Glomerular visceral epithelial cell (primary cell): Measurements from ENCODE around the gene TATDN3.
"Not testable (repeated sequence)": the region's sequence is repeated elsewhere in the genome, so short reads cannot be mapped to it uniquely, and the experiment has no call there.

Experiments
- DNase-seq: peaks from one replicate; pipeline ENCODE4 v3.0.0-alpha.2; 2016; ENCODE audit errors: extremely low spot score

TATDN3 gene

GRCh38 chr1:212775241-212775640, 16.5 kb upstream of the TATDN3 start:
- no peak for DNase-seq

GRCh38 chr1:212777151-212777550, 14.5 kb upstream of the TATDN3 start:
- DNase-seq, result no peak

- DNase-seq, result not testable (repeated sequence)
Observed at GRCh38 chr1:212779086-212779485, 12.6 kb upstream of the TATDN3 start.

GRCh38 chr1:212780759-212781158, 10.9 kb upstream of the TATDN3 start:
- no peak for DNase-seq

GRCh38 chr1:212781225-212781624, 10.5 kb upstream of the TATDN3 start:
- no peak for DNase-seq

GRCh38 chr1:212782422-212783154, 9.1 kb upstream of the TATDN3 start:
- DNase-seq, result peak; percentile 31

GRCh38 chr1:212783976-212784375, 7.7 kb upstream of the TATDN3 start:
- no peak for DNase-seq

GRCh38 chr1:212785871-212786270, 5.8 kb upstream of the TATDN3 start:
- no peak for DNase-seq

- DNase-seq, result no peak
Observed at GRCh38 chr1:212791261-212791675, 426 bp upstream of the TATDN3 start.

GRCh38 chr1:212792396-212792908, 758 bp downstream of the TATDN3 start:
- DNase-seq, result no peak

GRCh38 chr1:212794561-212795014, 2.9 kb downstream of the TATDN3 start:
- no peak for DNase-seq

GRCh38 chr1:212797681-212798080, 6.0 kb downstream of the TATDN3 start:
- DNase-seq, result peak; percentile 13

GRCh38 chr1:212805767-212806166, 14.1 kb downstream of the TATDN3 start:
- DNase-seq, result no peak

- no peak for DNase-seq
Observed at GRCh38 chr1:212814537-212815334, 23.0 kb downstream of the TATDN3 start.

- DNase-seq, result no peak
Observed at GRCh38 chr1:212816567-212817278, 25.0 kb downstream of the TATDN3 start.

GRCh38 chr1:212819726-212820125, 28.0 kb downstream of the TATDN3 start:
- DNase-seq, result no peak

- DNase-seq, result no peak
Observed at GRCh38 chr1:212820969-212821368, 29.3 kb downstream of the TATDN3 start.

GRCh38 chr1:212822956-212823355, 31.3 kb downstream of the TATDN3 start:
- no peak for DNase-seq

- DNase-seq, result no peak
Observed at GRCh38 chr1:212824201-212824600, 32.5 kb downstream of the TATDN3 start.

GRCh38 chr1:212825798-212826452, 34.2 kb downstream of the TATDN3 start:
- no peak for DNase-seq

- DNase-seq, result no peak
Observed at GRCh38 chr1:212827171-212827776, 35.6 kb downstream of the TATDN3 start.
